IMR-90 (cell line): ENCODE data around the gene TMBIM6. TPM values are rescaled to one million over a fixed set of nuclear protein-coding genes. Genes with fewer than 3 reads are reported as not detected.

Experiments
- ATAC-seq: fragments of 200-7000 bp; cut with Tn5 transposase; 2 replicates; pipeline ENCODE4 v1.9.1; 2020; ENCODE audit warnings: low read depth, mild to moderate bottlenecking, moderate library complexity
- BruUV-seq: library from RNA; stranded (reverse); fragments of 400-500 nt; replicated peaks from 2 replicates; lab custom pipeline; 2021; lab: Mats Ljungman, UMichigan
- CTCF ChIA-PET: fragments of 300-600 bp; formaldehyde crosslinking; extraction: SDS; loops from one replicate; lab custom pipeline; 2021; ENCODE audit warnings: antibody characterized with exemption; lab: Yijun Ruan, JAX
- POLR2A ChIA-PET: fragments of 300-600 bp; sonication (Branson Sonifier 250); formaldehyde crosslinking; loops from one replicate; lab custom pipeline; 2022; ENCODE audit warnings: antibody characterized with exemption; ENCODE audit not compliant: unreplicated experiment; lab: Charles Lee
- DNase-seq: peaks from one replicate; pipeline ENCODE4 v3.0.0; 2013
- H2AFZ ChIP-seq: replicated peaks from 2 replicates; pipeline ENCODE3; 2013; ENCODE audit warnings: low read length, mild to moderate bottlenecking; ENCODE audit not compliant: poor library complexity
- H2AK5ac ChIP-seq: 2 replicates; pipeline ENCODE4 v1.6.1; 2013; ENCODE audit warnings: low read depth, low read length, inconsistent platforms
- H2AK9ac ChIP-seq: replicated peaks from 2 replicates; pipeline ENCODE3; 2013; ENCODE audit warnings: mild to moderate bottlenecking, low read depth, low read length, moderate library complexity; ENCODE audit not compliant: poor library complexity
- H2BK120ac ChIP-seq: 2 replicates; pipeline ENCODE4 v1.6.1; 2013; ENCODE audit warnings: low read depth, low read length, inconsistent platforms
- H2BK15ac ChIP-seq: 3 replicates; pipeline ENCODE4 v1.6.1; 2013; ENCODE audit warnings: low read depth, low read length, inconsistent platforms
- H2BK20ac ChIP-seq: 2 replicates; pipeline ENCODE4 v1.6.1; 2013; ENCODE audit warnings: low read depth, mild to moderate bottlenecking, inconsistent platforms, low read length, moderate library complexity
- H2BK5ac ChIP-seq: 2 replicates; pipeline ENCODE4 v1.6.1; 2013; ENCODE audit warnings: mild to moderate bottlenecking, low read depth, low read length, inconsistent platforms; ENCODE audit not compliant: poor library complexity, severe bottlenecking
- H3K14ac ChIP-seq: replicated peaks from 2 replicates; pipeline ENCODE4 v1.6.1; 2013; ENCODE audit warnings: low read depth, low read length, inconsistent platforms
- H3K18ac ChIP-seq: 2 replicates; pipeline ENCODE4 v1.6.1; 2013; ENCODE audit warnings: low read depth, low read length, control low read depth
- H3K23ac ChIP-seq: 2 replicates; pipeline ENCODE4 v1.6.1; 2013; ENCODE audit warnings: low read depth, low read length, inconsistent platforms
- H3K27ac ChIP-seq: 2 replicates; pipeline ENCODE4 v1.5.1; 2013; ENCODE audit warnings: mild to moderate bottlenecking, control low read depth, low read length; ENCODE audit not compliant: insufficient read depth
- H3K27me3 ChIP-seq: 2 replicates; pipeline ENCODE4 v1.6.1; 2013; ENCODE audit warnings: low read length; ENCODE audit not compliant: control insufficient read depth, insufficient read depth
- H3K36me3 ChIP-seq: 2 replicates; pipeline ENCODE4 v1.6.1; 2013; ENCODE audit warnings: low read length, mixed read lengths; ENCODE audit not compliant: control insufficient read depth, insufficient read depth
- H3K4ac ChIP-seq: 2 replicates; pipeline ENCODE4 v1.6.1; 2013; ENCODE audit warnings: low read depth, low read length, inconsistent platforms
- H3K4me1 ChIP-seq: 2 replicates; pipeline ENCODE4 v1.6.1; 2013; ENCODE audit warnings: low read length, mixed read lengths; ENCODE audit not compliant: control insufficient read depth, insufficient read depth
- H3K4me2 ChIP-seq: 2 replicates; pipeline ENCODE4 v1.6.1; 2013; ENCODE audit warnings: low read depth, mild to moderate bottlenecking, control low read depth, low read length, moderate library complexity
- H3K4me3 ChIP-seq: 2 replicates; pipeline ENCODE4 v1.5.1; 2013; ENCODE audit warnings: low read depth, mild to moderate bottlenecking, control low read depth, low read length, moderate library complexity; ENCODE audit not compliant: insufficient read depth
- H3K56ac ChIP-seq: 2 replicates; pipeline ENCODE4 v1.6.1; 2013; ENCODE audit warnings: low read length, inconsistent platforms; ENCODE audit not compliant: insufficient read depth; ENCODE audit errors: extremely low read depth
- H3K79me1 ChIP-seq, 2 experiments: 2 replicates each; pipeline ENCODE4 v1.6.1; 2013; ENCODE audit warnings: low read length in 2 of 2, inconsistent platforms in 1 of 2, low read depth in 1 of 2
- H3K9ac ChIP-seq: 2 replicates; pipeline ENCODE4 v1.6.1; 2013; ENCODE audit warnings: low read depth, low read length, control low read depth
- H3K9me1 ChIP-seq: 2 replicates; pipeline ENCODE4 v1.6.1; 2013; ENCODE audit warnings: low read length, inconsistent platforms; ENCODE audit not compliant: insufficient read depth
- H3K9me3 ChIP-seq: 2 replicates; pipeline ENCODE4 v1.6.1; 2013; ENCODE audit warnings: low read length; ENCODE audit not compliant: control insufficient read depth, insufficient read depth
- H4K20me1 ChIP-seq: 2 replicates; pipeline ENCODE4 v1.6.1; 2013; ENCODE audit warnings: low read length, inconsistent platforms; ENCODE audit not compliant: insufficient read depth
- H4K5ac ChIP-seq: 2 replicates; pipeline ENCODE4 v1.6.1; 2013; ENCODE audit warnings: mild to moderate bottlenecking, low read depth, low read length, control low read depth
- H4K8ac ChIP-seq, 2 experiments: 2 replicates each; pipeline ENCODE4 v1.6.1; 2013; ENCODE audit warnings: low read depth in 2 of 2, low read length in 2 of 2, control low read depth in 1 of 2, inconsistent platforms in 1 of 2
- H4K91ac ChIP-seq: 2 replicates; pipeline ENCODE4 v1.6.1; 2013; ENCODE audit warnings: low read depth, low read length, inconsistent platforms; ENCODE audit not compliant: insufficient read depth
- FOS ChIP-seq: fragments of 150-350 bp; IDR thresholded peaks from 2 replicates; pipeline ENCODE4 v1.6.1; 2016; ENCODE audit warnings: low read depth, low read length
- MAFK ChIP-seq: IDR thresholded peaks from 2 replicates; pipeline ENCODE4 v1.6.1; 2012; ENCODE audit warnings: low read depth, low read length, improper control_type of control experiment
- MAZ ChIP-seq: IDR thresholded peaks from 2 replicates; pipeline ENCODE4 v1.6.1; 2012; ENCODE audit warnings: low read depth, mild to moderate bottlenecking, low read length, improper control_type of control experiment, moderate library complexity, borderline replicate concordance
- POLR2A ChIP-seq: IDR thresholded peaks from 2 replicates; pipeline ENCODE4 v1.6.1; 2012; ENCODE audit warnings: mild to moderate bottlenecking, low read depth, low read length
- WGBS, 2 experiments: methylation state at CpG; one replicate each; pipeline versions ENCODE4 v1.1.5 to v1.1.7; 2013; ENCODE audit warnings: missing lambda C conversion rate in 2 of 2; ENCODE audit not compliant: insufficient read length in 1 of 2; ENCODE audit errors: extremely low coverage in 2 of 2; 5-methylcytosine and 5-hydroxymethylcytosine counted together
- dilution Hi-C: fragments of 300-500 bp; cut with HindIII; formaldehyde crosslinking; loops from one replicate; pipeline ENCODE4 v1.14.3; 2018; ENCODE audit warnings: low sequenced_read_pairs; ENCODE audit not compliant: unreplicated experiment
- in situ Hi-C: fragments of 300-500 bp; cut with MboI; formaldehyde crosslinking; loops from 3 replicates; pipeline ENCODE4 v1.14.3; 2019; ENCODE audit warnings: low sequenced_read_pairs, inconsistent platforms, mixed read lengths
- intact Hi-C: fragments of 100-400 bp; cut with micrococcal nuclease; formaldehyde crosslinking; loops from 2 replicates; pipeline ENCODE4 v1.10.0; 2022
- polyA plus RNA-seq, 3 experiments: library from polyadenylated mRNA; depleted of rRNA; stranded (reverse); fragments of >200 nt; gene quantifications; 2 replicates each; pipeline ENCODE4 v1.2.3, GENCODE V29; 2012; ENCODE audit warnings: low replicate concordance in 1 of 3
- total RNA-seq: library from RNA; depleted of rRNA; stranded (reverse); fragments of >200 nt; gene quantifications from 2 replicates; pipeline ENCODE4 v1.2.3, GENCODE V29; 2012

The TMBIM6 gene
- total and polyA plus RNA-seq, 2 of the 4 experiments (the other 2 are of a cell fraction): 255 to 285 TPM

DNA sequence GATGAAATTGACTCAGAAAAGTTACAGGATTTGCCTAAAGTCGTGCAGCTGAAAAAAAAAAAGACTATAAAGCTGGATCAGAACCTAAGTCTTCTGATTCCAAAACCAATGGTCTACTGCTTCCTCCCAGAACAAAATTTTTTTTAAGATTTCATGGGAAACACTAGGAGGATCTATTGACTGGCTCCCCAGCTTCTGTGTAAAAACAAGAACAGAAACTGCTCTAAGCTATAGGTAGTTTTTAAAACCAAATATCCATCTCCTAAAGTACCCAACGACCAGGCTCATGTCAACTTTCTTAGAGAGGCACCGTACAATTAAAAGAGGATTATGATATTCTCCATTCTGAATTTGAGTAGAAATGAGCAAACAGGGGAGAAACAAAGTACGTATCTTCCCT lies 43.5 kb upstream of the TMBIM6 start:
- no CpG with 5 or more reads among the region's 4 CpGs for WGBS, 2 experiments
- CTCF ChIA-PET: interaction anchor here (1.0 kb wide), 1 partner anchor 44 kb away, joined by 3 read pairs; the partner anchor contains the start of gene TMBIM6

More for the DNA sequence above, 43.5 kb upstream of the TMBIM6 start:
- no peak for DNase-seq
- POLR2A ChIA-PET: no interaction called here
- Histone ChIP-seq H4K91ac (no peak overlapping the region), H2BK15ac (no peak overlapping the region), H2AK9ac (no peak overlapping the region), H3K79me1 (peaks cover 17 to 73% of the 10 kb centered on the region in 2 experiments), H3K9ac (no peak overlapping the region), H3K9me3 (no peaks in the 10 kb centered on the region), H3K27me3 (no peaks in the 10 kb centered on the region), H2BK5ac (no peak overlapping the region), H2BK20ac (no peak overlapping the region), H3K27ac (no peak overlapping the region), H3K36me3 (no peaks in the 10 kb centered on the region), H3K56ac (no peak overlapping the region), H3K18ac (no peak overlapping the region), H3K14ac (0 out of 2 replicates have a peak overlapping the region, but pooled peaks have one; percentile 45), H4K5ac (no peak overlapping the region), H3K4ac (no peak overlapping the region), H4K20me1 (peaks cover 26% of the 10 kb centered on the region), H3K4me1 (peaks cover 17% of the 10 kb centered on the region), H2AFZ (no peak overlapping the region), H4K8ac (no peak overlapping the region), H3K4me2 (no peak overlapping the region), H2AK5ac (no peak overlapping the region), H3K4me3 (no peak overlapping the region), H3K9me1 (peaks cover 12% of the 10 kb centered on the region; the same call in 1 of the 2 replicates), H3K23ac (peak overlapping the region; percentile 37; the same call in 1 of the 2 replicates), H2BK120ac (no peak overlapping the region)
- intact Hi-C loops: no loop called here
- dilution Hi-C loops: no loop called here
- no peak for ATAC-seq
- BruUV-seq: no TSS peak
- TF ChIP-seq POLR2A (no peak), MAFK (no peak), MAZ (no peak), FOS (no peak)
- in situ Hi-C loops: no loop called here
